Measurements from ENCODE around the gene CSMD2. TPM values are rescaled to one million over a fixed set of nuclear protein-coding genes. Genes with fewer than 3 reads are reported as not detected.

The CSMD2 gene
- total RNA-seq, 1 experiment from 2014 or later = 2.8 TPM

DNA sequence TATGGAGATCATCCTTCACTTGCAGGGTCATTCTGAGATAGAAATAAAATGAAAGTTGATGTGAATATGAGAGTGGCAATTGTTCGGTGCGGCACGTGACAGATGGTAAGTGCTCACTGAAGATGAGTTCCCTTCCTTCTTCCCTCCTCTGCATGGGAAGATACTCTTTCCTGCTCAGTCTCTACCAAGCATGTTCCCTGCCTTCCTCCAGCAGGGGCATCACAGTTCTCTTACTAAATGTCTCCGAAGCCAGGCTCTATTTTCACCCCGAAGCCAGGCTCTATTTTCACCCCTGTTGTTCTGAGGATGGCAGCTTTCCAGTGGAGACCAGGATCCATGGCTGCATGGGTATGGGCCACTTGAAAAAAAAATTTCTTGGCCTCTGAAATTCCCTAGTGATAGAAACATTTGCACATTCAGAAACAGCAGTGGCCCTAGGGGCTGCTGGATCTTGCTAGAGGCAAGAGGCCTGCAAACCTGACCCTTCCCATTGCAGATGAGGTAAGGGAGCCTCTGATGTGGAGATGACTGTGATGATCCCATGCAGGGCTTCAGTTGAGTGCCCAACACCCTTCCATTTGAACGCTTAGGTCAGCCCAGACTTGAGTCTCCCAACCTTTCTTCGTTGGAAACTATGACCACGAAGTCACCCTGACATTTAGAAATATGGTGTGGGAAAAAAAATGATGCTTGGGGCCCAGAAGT is 424.8 kb downstream of the CSMD2 start:
- Histone ChIP-seq H3K36me3 (ENCODE audit: insufficient read depth, low read length, poor library complexity, severe bottlenecking) (no peaks in the 10 kb centered on the region), H3K27ac (ENCODE audit: low read depth, low read length, poor library complexity, severe bottlenecking) (no peak overlapping the region), H3K9me3 (ENCODE audit: low read depth, low read length, poor library complexity, severe bottlenecking) (no peaks in the 10 kb centered on the region), H3K4me1 (ENCODE audit: insufficient read depth, low read length, poor library complexity, severe bottlenecking) (no peaks in the 10 kb centered on the region), H3K27me3 (replicated peaks; ENCODE audit: insufficient read depth, low read depth, low read length, poor library complexity) (peaks cover 8% of the 10 kb centered on the region), H3K4me3 (ENCODE audit: low read depth, low read length, poor library complexity, severe bottlenecking) (no peak overlapping the region)
- ChIA-PET CTCF (no interaction called here), POLR2A (ENCODE audit: low non-redundant PET) (no interaction called here)
- no peak for TF ChIP-seq EZH2 (IDR thresholded peaks at IDR 0.05; ENCODE audit: borderline replicate concordance, low read depth, low read length, poor library complexity, severe bottlenecking)
- TF ChIP-seq, protein P1, sequence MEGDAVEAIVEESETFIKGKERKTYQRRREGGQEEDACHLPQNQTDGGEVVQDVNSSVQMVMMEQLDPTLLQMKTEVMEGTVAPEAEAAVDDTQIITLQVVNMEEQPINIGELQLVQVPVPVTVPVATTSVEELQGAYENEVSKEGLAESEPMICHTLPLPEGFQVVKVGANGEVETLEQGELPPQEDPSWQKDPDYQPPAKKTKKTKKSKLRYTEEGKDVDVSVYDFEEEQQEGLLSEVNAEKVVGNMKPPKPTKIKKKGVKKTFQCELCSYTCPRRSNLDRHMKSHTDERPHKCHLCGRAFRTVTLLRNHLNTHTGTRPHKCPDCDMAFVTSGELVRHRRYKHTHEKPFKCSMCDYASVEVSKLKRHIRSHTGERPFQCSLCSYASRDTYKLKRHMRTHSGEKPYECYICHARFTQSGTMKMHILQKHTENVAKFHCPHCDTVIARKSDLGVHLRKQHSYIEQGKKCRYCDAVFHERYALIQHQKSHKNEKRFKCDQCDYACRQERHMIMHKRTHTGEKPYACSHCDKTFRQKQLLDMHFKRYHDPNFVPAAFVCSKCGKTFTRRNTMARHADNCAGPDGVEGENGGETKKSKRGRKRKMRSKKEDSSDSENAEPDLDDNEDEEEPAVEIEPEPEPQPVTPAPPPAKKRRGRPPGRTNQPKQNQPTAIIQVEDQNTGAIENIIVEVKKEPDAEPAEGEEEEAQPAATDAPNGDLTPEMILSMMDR (conservative IDR thresholded peaks at IDR 0.05; ENCODE audit: low read depth, low read length) = no peak
- no TSS peak for BruUV-seq (replicated peaks)
- intact Hi-C loops (cut with micrococcal nuclease; ENCODE audit: unreplicated experiment) = no loop called here
- DNase-seq (ENCODE audit: low spot score) = no peak

DNA sequence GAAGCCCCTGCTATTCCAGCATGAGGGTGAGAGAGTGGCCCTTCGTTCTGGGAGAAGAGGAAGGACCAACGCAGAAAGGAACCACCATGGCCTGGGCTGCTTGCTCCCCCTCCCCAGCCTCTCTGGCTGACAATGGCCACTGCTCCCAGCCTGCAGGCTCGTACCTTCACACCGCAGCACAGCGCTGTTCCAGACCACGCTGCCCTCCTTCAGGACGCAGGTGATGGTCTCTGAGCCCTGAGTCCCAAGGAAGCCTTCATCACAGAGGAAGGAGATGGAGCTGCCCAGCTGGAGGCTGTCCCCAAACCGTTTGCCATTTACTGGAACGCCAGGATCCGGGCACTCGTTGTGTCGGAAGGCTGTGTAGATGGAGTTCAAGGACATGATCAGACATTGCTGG is 426.1 kb downstream of the CSMD2 start:
- Histone ChIP-seq H3K36me3 (ENCODE audit: insufficient read depth, low read length, poor library complexity, severe bottlenecking) (no peaks in the 10 kb centered on the region), H3K4me1 (ENCODE audit: insufficient read depth, low read length, poor library complexity, severe bottlenecking) (no peaks in the 10 kb centered on the region), H3K9me3 (ENCODE audit: low read depth, low read length, poor library complexity, severe bottlenecking) (no peaks in the 10 kb centered on the region), H3K4me3 (ENCODE audit: low read depth, low read length, poor library complexity, severe bottlenecking) (no peak overlapping the region), H3K27ac (ENCODE audit: low read depth, low read length, poor library complexity, severe bottlenecking) (no peak overlapping the region), H3K27me3 (replicated peaks; ENCODE audit: insufficient read depth, low read depth, low read length, poor library complexity) (peaks cover 16% of the 10 kb centered on the region)
- ChIA-PET POLR2A (ENCODE audit: low non-redundant PET) (no interaction called here), CTCF (no interaction called here)
- intact Hi-C loops (cut with micrococcal nuclease; ENCODE audit: unreplicated experiment) = no loop called here
- no peak for DNase-seq (ENCODE audit: low spot score)
- TF ChIP-seq, protein P1 (conservative IDR thresholded peaks at IDR 0.05; ENCODE audit: low read depth, low read length) = no peak
- no peak for TF ChIP-seq EZH2 (IDR thresholded peaks at IDR 0.05; ENCODE audit: borderline replicate concordance, low read depth, low read length, poor library complexity, severe bottlenecking)
- no TSS peak for BruUV-seq (replicated peaks)

DNA sequence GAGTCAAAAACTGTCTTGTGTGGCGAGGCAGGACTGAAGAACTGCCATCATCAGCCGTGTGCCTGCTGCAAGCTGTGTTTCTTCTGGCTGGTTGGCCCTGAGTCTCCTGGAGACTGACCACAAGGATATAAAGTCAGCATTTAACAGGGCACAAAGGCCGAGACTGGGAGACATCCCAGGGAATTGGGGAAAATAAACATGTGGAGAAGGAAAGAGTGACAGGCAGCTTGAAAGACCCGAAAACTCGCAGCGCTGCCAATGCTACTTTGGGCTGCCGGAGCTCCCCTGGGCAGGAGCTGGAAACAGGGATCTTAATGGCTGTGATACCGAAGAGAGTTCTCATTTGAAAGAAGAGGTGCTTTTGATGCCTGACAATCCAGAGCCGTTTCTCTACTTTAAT is 426.5 kb downstream of the CSMD2 start:
- ChIA-PET POLR2A (ENCODE audit: low non-redundant PET) (no interaction called here), CTCF (no interaction called here)
- DNase-seq (ENCODE audit: low spot score) = no peak

More for the DNA sequence above, 426.5 kb downstream of the CSMD2 start:
- no TSS peak for BruUV-seq (replicated peaks)
- Histone ChIP-seq H3K4me1 (ENCODE audit: insufficient read depth, low read length, poor library complexity, severe bottlenecking) (no peaks in the 10 kb centered on the region), H3K36me3 (ENCODE audit: insufficient read depth, low read length, poor library complexity, severe bottlenecking) (no peaks in the 10 kb centered on the region), H3K27me3 (replicated peaks; ENCODE audit: insufficient read depth, low read depth, low read length, poor library complexity) (peaks cover 20% of the 10 kb centered on the region), H3K4me3 (ENCODE audit: low read depth, low read length, poor library complexity, severe bottlenecking) (no peak overlapping the region), H3K9me3 (ENCODE audit: low read depth, low read length, poor library complexity, severe bottlenecking) (no peaks in the 10 kb centered on the region), H3K27ac (ENCODE audit: low read depth, low read length, poor library complexity, severe bottlenecking) (no peak overlapping the region)
- intact Hi-C loops (cut with micrococcal nuclease; ENCODE audit: unreplicated experiment) = no loop called here
- TF ChIP-seq, protein P1 (conservative IDR thresholded peaks at IDR 0.05; ENCODE audit: low read depth, low read length) = no peak
- TF ChIP-seq EZH2 (IDR thresholded peaks at IDR 0.05; ENCODE audit: borderline replicate concordance, low read depth, low read length, poor library complexity, severe bottlenecking) = no peak
